Measurements from ENCODE around the gene NCAM1.

- TF ChIP-seq, protein P1, sequence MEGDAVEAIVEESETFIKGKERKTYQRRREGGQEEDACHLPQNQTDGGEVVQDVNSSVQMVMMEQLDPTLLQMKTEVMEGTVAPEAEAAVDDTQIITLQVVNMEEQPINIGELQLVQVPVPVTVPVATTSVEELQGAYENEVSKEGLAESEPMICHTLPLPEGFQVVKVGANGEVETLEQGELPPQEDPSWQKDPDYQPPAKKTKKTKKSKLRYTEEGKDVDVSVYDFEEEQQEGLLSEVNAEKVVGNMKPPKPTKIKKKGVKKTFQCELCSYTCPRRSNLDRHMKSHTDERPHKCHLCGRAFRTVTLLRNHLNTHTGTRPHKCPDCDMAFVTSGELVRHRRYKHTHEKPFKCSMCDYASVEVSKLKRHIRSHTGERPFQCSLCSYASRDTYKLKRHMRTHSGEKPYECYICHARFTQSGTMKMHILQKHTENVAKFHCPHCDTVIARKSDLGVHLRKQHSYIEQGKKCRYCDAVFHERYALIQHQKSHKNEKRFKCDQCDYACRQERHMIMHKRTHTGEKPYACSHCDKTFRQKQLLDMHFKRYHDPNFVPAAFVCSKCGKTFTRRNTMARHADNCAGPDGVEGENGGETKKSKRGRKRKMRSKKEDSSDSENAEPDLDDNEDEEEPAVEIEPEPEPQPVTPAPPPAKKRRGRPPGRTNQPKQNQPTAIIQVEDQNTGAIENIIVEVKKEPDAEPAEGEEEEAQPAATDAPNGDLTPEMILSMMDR (IDR thresholded peaks at IDR 0.05): no peak
- TF ChIP-seq POLR2A (IDR thresholded peaks at IDR 0.05): no peak
These were observed 40.5 kb downstream of the NCAM1 start for GRCh38 chr11:113001709-113002108.

Measured in right lobe of liver (tissue), 4 donors.